ENCODE measurements around the gene STK32A. TPM values are rescaled to one million over a fixed set of nuclear protein-coding genes. Genes with fewer than 3 reads are reported as not detected.

The STK32A gene
- total RNA-seq, 1 experiment from 2014 or later: 1.2 TPM

GRCh38 chr5:147307170-147307569 lies 72.3 kb downstream of the STK32A start:
- H3K79me2 ChIP-seq (ENCODE audit: insufficient read depth, low read length): no peaks in the 10 kb centered on the region
- intact Hi-C loops (cut with micrococcal nuclease): no loop called here
- CTCF ChIA-PET: no interaction called here
- no peak overlapping the region for H2AFZ ChIP-seq (ENCODE audit: low read depth, low read length, poor library complexity, severe bottlenecking)
- no peak overlapping the region for H3K4me3 ChIP-seq (replicated peaks in 1 of 2; ENCODE audit: low read depth in 1 of 2, low read length in 2 of 2)
- no peaks in the 10 kb centered on the region for H4K20me1 ChIP-seq (ENCODE audit: insufficient read depth)
- no peaks in the 10 kb centered on the region for H3K9me3 ChIP-seq (ENCODE audit: control insufficient read depth in 1 of 2, insufficient read depth in 1 of 2, low read depth in 1 of 2, low read length in 2 of 2)
- no peak overlapping the region for H3K27ac ChIP-seq (ENCODE audit: low read depth, low read length)
- DNase-seq (ENCODE audit: low read depth, low spot score) (no peak), ATAC-seq (no peak)
- RAD21 ChIA-PET (ENCODE audit: low non-redundant PET in 1 of 2, low total read pairs in 2 of 2, uncharacterized antibody in 2 of 2, unreplicated experiment in 2 of 2): no interaction called here
- no peaks in the 10 kb centered on the region for H3K9me2 ChIP-seq (ENCODE audit: insufficient read depth)
- BruUV-seq (replicated peaks): no TSS peak
- POLR2A ChIA-PET: no interaction called here
- H3K4me1 ChIP-seq (ENCODE audit: control insufficient read depth in 1 of 2, insufficient read depth in 2 of 2, low read length in 2 of 2): peaks cover 8 to 36% of the 10 kb centered on the region in 2 experiments; a peak in 3 of 4 replicates
- TF ChIP-seq FOSL1 (IDR thresholded peaks at IDR 0.05; ENCODE audit: low read depth): no peak
- H3K27me3 ChIP-seq (ENCODE audit: insufficient read depth, low read length): no peaks in the 10 kb centered on the region
- H3K4me2 ChIP-seq (ENCODE audit: low read length): no peak overlapping the region
- H3K36me3 ChIP-seq (ENCODE audit: control insufficient read depth in 1 of 2, insufficient read depth in 2 of 2, low read length in 2 of 2): no peaks in the 10 kb centered on the region
- no peak overlapping the region for H3K9ac ChIP-seq (ENCODE audit: low read length)

GRCh38 chr5:147309621-147310020 lies 74.8 kb downstream of the STK32A start:
- no peaks in the 10 kb centered on the region for H3K9me2 ChIP-seq (ENCODE audit: insufficient read depth)
- no peaks in the 10 kb centered on the region for H4K20me1 ChIP-seq (ENCODE audit: insufficient read depth)
- POLR2A ChIA-PET: no interaction called here
- intact Hi-C loops (cut with micrococcal nuclease): no loop called here
- no peak overlapping the region; the same call in 1 of the 2 replicates for H3K27ac ChIP-seq (ENCODE audit: low read depth, low read length)
- no peak overlapping the region for H3K4me3 ChIP-seq (replicated peaks in 1 of 2; ENCODE audit: low read depth in 1 of 2, low read length in 2 of 2)
- no peak for ATAC-seq
- no peak overlapping the region for H3K9ac ChIP-seq (ENCODE audit: low read length)
- H3K79me2 ChIP-seq (ENCODE audit: insufficient read depth, low read length): no peaks in the 10 kb centered on the region
- H3K9me3 ChIP-seq (ENCODE audit: control insufficient read depth in 1 of 2, insufficient read depth in 1 of 2, low read depth in 1 of 2, low read length in 2 of 2): no peaks in the 10 kb centered on the region
- CTCF ChIA-PET: no interaction called here
- H3K27me3 ChIP-seq (ENCODE audit: insufficient read depth, low read length): no peaks in the 10 kb centered on the region
- TF ChIP-seq FOSL1 (IDR thresholded peaks at IDR 0.05; ENCODE audit: low read depth) (no peak), EZH2phosphoT487 (IDR thresholded peaks at IDR 0.05; ENCODE audit: borderline replicate concordance) (no peak), POLR2A (IDR thresholded peaks at IDR 0.05; ENCODE audit: borderline replicate concordance, extremely low read depth, insufficient read depth, insufficient read length) (no peak), ZFX (IDR thresholded peaks at IDR 0.05) (no peak), SP1 (IDR thresholded peaks at IDR 0.05; ENCODE audit: low read depth) (no peak), RAD21 (IDR thresholded peaks at IDR 0.05; ENCODE audit: low read depth) (no peak), ZNF274 (IDR thresholded peaks at IDR 0.05; ENCODE audit: low read depth, low read length) (no peak)
- H2AFZ ChIP-seq (ENCODE audit: low read depth, low read length, poor library complexity, severe bottlenecking): peak overlapping the region; percentile 93
- H3K4me1 ChIP-seq (ENCODE audit: control insufficient read depth in 1 of 2, insufficient read depth in 2 of 2, low read length in 2 of 2): peaks cover 8 to 22% of the 10 kb centered on the region in 2 experiments; a peak in 3 of 4 replicates
- H3K36me3 ChIP-seq (ENCODE audit: control insufficient read depth in 1 of 2, insufficient read depth in 2 of 2, low read length in 2 of 2): no peaks in the 10 kb centered on the region
- RAD21 ChIA-PET (ENCODE audit: low non-redundant PET in 1 of 2, low total read pairs in 2 of 2, uncharacterized antibody in 2 of 2, unreplicated experiment in 2 of 2): no interaction called here
- no TSS peak for BruUV-seq (replicated peaks)
- H3K4me2 ChIP-seq (ENCODE audit: low read length): peak overlapping the region; percentile 63; the same call in 1 of the 2 replicates
- DNase-seq (ENCODE audit: low read depth, low spot score): no peak
